Omental fat pad (tissue), 4 donors: ENCODE data around the gene ZNF407. TPM values are rescaled to one million over a fixed set of nuclear protein-coding genes. Genes with fewer than 3 reads are reported as not detected.
A peak's percentile ranks its signal among the peaks of the same experiment; 100 is the strongest.

Experiments used
- ATAC-seq: fragments of 150-250 bp; one replicate; pipeline ENCODE4 v1.9.1; 2016; ENCODE audit warnings: mild to moderate bottlenecking, moderate library complexity; ENCODE audit not compliant: low FRiP score
- DNase-seq: peaks from one replicate; pipeline ENCODE4 v3.0.0-alpha.2; 2019; ENCODE audit warnings: low spot score
- total RNA-seq, 4 donors: library from RNA; depleted of rRNA; stranded (reverse); fragments of >200 nt; gene quantifications; one replicate each; pipeline ENCODE4 v1.1.0, GENCODE V29; 2016
- TF ChIP-seq, protein P1 (sequence below), 3 donors: fragments of 450-650 bp; IDR thresholded peaks; one replicate each; pipeline ENCODE4 v1.5.1; 2016 to 2017; ENCODE audit warnings: antibody characterized with exemption in 3 of 3, mild to moderate bottlenecking in 3 of 3, moderate library complexity in 2 of 3

Gene ZNF407
- total RNA-seq, 4 donors from 2014 or later = 13.4 to 26.7 (median 19.7) TPM

DNA sequence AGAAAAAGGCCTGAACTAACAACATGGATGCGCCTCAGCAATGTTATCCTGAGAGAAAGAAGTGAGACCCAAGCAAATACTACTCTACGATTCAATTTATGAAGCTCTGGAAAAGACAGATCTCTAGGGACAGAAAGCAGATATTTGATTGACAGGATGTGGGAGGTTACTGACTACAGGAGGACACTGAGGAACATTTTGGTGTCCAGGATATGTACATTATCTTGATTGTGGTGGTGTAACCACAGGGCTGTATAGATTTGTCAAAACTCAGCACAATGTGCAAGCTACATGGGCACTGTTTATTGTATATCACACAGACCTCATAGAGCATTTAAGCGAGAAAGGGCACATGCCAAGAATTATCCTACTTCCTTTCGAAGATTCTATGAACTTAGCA, 391.5 kb downstream of the ZNF407 start:
- DNase-seq (no peak), ATAC-seq (no peak)
- TF ChIP-seq, protein P1, sequence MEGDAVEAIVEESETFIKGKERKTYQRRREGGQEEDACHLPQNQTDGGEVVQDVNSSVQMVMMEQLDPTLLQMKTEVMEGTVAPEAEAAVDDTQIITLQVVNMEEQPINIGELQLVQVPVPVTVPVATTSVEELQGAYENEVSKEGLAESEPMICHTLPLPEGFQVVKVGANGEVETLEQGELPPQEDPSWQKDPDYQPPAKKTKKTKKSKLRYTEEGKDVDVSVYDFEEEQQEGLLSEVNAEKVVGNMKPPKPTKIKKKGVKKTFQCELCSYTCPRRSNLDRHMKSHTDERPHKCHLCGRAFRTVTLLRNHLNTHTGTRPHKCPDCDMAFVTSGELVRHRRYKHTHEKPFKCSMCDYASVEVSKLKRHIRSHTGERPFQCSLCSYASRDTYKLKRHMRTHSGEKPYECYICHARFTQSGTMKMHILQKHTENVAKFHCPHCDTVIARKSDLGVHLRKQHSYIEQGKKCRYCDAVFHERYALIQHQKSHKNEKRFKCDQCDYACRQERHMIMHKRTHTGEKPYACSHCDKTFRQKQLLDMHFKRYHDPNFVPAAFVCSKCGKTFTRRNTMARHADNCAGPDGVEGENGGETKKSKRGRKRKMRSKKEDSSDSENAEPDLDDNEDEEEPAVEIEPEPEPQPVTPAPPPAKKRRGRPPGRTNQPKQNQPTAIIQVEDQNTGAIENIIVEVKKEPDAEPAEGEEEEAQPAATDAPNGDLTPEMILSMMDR (IDR thresholded peaks at IDR 0.05) = no peak

DNA sequence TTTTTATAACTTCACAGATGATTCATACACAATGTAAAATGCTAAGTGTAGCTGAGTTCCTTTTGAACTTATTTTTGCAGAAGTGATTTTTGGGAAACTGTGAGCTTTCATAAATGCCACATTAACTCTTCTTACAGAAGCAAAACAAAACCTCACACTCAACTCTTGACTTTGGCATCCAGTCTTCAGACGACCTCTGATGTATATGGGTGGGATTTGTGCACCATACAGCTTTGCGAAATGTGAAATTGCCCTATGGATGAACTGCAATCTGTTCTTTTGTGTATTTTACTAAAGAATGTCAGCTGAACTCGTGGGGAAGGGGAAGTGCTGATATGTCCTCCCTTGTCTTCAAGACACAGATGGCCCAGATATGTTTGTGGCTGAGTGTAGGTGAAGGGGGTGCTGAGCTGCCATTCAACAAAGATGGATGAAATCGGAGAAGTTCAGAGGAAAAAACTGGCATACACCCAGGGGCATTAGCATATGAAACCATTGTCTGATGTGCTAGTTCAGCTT, 393.0 kb downstream of the ZNF407 start:
- no peak for ATAC-seq
- TF ChIP-seq, protein P1 (IDR thresholded peaks at IDR 0.05) = no peak
- no peak for DNase-seq

DNA sequence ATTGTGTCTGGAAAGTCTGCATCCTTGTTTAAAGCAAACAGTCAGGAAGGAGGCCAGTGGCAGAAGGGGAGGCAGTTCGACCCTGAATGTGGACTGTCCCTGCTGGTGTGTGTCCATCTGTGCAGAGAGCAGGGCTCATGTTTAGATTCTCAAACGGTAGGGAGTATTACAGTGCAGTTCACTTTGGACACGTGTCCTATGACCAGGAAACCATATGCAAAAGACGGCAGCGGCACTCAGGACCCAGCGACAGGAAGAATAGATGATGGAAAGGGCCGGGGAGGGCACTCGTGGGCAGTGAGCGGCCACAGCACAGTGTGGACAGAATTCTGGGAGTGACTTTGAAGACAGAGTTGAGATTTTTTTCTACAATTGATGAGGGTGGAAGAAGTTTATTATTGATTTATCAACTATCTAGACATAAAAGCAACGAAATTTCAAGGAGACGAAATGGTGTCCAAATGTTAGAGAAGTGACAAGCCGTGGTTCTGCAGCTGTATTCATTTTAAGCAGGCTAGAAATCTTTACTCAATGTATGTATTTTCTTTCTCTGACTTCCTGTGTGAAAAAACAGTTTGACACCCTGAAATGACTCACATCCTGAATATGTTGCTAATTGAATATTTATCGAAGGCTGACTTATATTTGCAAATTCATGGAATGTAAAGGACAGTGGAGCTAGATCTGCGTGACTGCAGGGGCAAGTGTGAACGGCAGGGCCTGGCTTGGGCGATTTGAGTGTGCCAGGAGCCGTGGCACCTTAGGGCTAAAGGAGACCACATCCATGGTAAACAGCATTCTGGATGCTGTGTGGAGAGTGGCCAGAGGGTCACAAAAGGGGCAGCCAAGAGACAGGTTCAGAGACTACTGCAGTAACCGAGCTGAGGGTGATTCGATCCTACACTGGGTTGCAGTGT, 397.1 kb downstream of the ZNF407 start:
- DNase-seq = no peak
- ATAC-seq = peak; percentile 32
- TF ChIP-seq, protein P1 (IDR thresholded peaks at IDR 0.05) = no peak

DNA sequence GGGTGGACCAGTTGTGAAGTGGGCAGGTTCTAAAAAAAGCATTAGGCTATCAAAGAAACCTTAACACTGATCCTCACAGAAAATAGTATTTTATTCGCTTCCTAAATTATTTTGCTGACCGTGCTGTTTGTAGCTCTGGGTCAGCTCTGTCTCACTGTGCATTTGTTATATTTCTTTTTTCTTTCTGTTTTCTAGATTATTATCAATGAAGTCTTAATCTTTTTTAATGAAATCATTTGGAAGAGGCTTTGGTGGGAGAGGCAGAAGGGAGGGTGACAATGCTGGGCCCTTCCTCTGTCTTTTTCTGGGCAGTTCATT, 397.7 kb downstream of the ZNF407 start:
- DNase-seq (no peak), ATAC-seq (no peak)
- TF ChIP-seq, protein P1 (IDR thresholded peaks at IDR 0.05) = no peak

DNA sequence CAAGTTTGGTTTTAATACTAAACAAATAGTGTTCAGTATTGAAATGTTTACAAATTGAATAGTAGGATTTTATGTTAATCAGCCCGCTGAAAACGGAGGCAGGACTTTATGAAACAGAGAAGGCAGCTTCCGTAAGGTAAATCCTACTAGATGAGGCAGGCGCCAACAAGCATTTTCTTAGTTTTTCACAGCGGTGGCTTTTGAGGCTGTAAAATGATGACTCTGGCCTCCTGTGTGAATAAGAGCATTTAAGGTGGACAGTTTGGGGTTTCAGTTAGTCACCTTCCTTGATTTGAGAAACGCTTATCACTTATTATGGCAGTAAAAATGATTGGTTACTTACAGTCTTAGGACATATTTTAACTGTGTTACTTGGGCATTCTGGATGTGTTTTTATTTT, 398.4 kb downstream of the ZNF407 start:
- TF ChIP-seq, protein P1 (IDR thresholded peaks at IDR 0.05) = no peak
- ATAC-seq = no peak
- DNase-seq = no peak

DNA sequence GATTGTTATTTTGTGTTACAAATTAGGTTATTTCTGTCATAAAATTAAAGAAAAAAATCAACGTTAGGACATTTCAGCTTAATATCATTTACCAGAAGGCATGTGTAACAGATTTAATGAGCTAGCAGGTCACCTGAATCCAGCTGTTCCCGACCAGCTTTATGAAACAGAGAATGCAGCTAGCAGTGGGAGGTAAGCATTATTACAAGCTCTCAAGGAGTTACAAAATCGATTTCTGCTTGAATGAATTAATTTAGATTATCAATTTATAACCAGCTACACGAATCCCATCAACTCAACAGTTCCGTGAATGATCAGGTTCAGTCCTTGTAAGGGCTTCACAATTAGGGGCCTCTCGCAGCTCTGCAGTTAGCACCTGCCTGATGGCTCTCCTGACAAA, 399.3 kb downstream of the ZNF407 start:
- DNase-seq = no peak
- TF ChIP-seq, protein P1 (IDR thresholded peaks at IDR 0.05) = no peak
- ATAC-seq = no peak

DNA sequence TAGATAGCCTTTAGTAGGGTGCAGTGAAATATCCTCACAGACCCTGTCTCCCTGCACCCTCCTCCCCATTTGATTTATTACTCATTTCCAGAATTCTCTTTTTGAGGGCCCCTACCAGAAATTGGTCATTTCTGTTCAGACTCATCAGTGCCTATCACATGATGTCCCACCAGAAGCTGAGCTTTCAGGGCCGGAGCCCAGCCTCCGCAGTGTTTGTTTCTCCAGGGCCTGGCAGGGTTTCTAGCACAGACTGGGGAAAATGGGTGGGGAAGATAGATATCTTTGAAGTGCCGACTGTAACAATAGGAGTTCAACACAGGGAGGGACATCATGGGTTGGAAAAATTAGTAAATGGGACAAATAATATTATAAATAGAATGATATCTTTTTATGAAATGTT, 403.2 kb downstream of the ZNF407 start:
- TF ChIP-seq, protein P1 (IDR thresholded peaks at IDR 0.05) = no peak
- ATAC-seq (no peak), DNase-seq (no peak)
